Activated naive CD4-positive, alpha-beta T cell treated with anti-CD3 and anti-CD28 coated beads, Interleukin-2, amount 50 U/mL, for 24 hours (primary cell): ENCODE measurements around the gene ERAS.
A peak's percentile ranks its signal among the peaks of the same experiment; 100 is the strongest.

Experiments used
- H3K27ac Mint-ChIP-seq: one replicate; pipeline ENCODE4 v1.8.0; 2021; ENCODE audit warnings: mild to moderate bottlenecking, mixed read lengths
- H3K27me3 Mint-ChIP-seq: one replicate; pipeline ENCODE4 v1.8.0; 2021; ENCODE audit warnings: mixed read lengths
- H3K36me3 Mint-ChIP-seq: one replicate; pipeline ENCODE4 v1.8.0; 2021; ENCODE audit warnings: mixed read lengths
- H3K4me1 Mint-ChIP-seq: one replicate; pipeline ENCODE4 v1.8.0; 2021; ENCODE audit warnings: mixed read lengths
- H3K4me3 Mint-ChIP-seq: one replicate; pipeline ENCODE4 v1.8.0; 2021; ENCODE audit warnings: mild to moderate bottlenecking, mixed read lengths
- H3K9me3 Mint-ChIP-seq: one replicate; pipeline ENCODE4 v1.8.0; 2021; ENCODE audit warnings: mixed read lengths

The ERAS gene

GRCh38 chrX:48791063-48791820 is 35.1 kb upstream of the ERAS start:
- Mint-ChIP-seq H3K9me3 (no peaks in the 10 kb centered on the region), H3K4me3 (no peak overlapping the region), H3K27me3 (no peaks in the 10 kb centered on the region), H3K4me1 (peaks cover 7% of the 10 kb centered on the region), H3K27ac (no peak overlapping the region), H3K36me3 (no peaks in the 10 kb centered on the region)

DNA sequence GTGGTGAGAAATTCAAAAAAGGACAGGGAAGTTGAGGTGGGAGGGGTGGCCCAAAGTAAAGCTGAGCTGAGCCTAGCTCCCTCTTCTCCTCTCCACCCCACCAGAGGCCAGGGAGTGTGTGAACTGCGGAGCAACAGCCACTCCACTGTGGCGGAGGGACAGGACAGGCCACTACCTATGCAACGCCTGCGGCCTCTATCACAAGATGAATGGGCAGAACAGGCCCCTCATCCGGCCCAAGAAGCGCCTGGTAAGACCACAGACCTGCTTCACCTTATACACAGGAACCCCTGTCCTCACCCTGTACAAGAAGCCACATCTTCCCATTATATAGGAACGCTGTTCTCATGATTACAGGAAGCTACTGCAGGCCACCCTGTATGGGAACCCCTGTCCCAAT is 34.1 kb upstream of the ERAS start:
- no peaks in the 10 kb centered on the region for H3K27me3 Mint-ChIP-seq
- H3K36me3 Mint-ChIP-seq = no peaks in the 10 kb centered on the region
- no peaks in the 10 kb centered on the region for H3K9me3 Mint-ChIP-seq
- H3K4me3 Mint-ChIP-seq = no peak overlapping the region
- H3K27ac Mint-ChIP-seq = no peak overlapping the region
- peaks cover 7% of the 10 kb centered on the region for H3K4me1 Mint-ChIP-seq

GRCh38 chrX:48793935-48794334 is 32.4 kb upstream of the ERAS start:
- no peak overlapping the region for H3K27ac Mint-ChIP-seq
- no peaks in the 10 kb centered on the region for H3K27me3 Mint-ChIP-seq
- H3K9me3 Mint-ChIP-seq = no peaks in the 10 kb centered on the region
- H3K4me3 Mint-ChIP-seq = no peak overlapping the region
- H3K4me1 Mint-ChIP-seq = peaks cover 7% of the 10 kb centered on the region
- no peaks in the 10 kb centered on the region for H3K36me3 Mint-ChIP-seq

- no peaks in the 10 kb centered on the region for H3K27me3 Mint-ChIP-seq
- peaks cover 6% of the 10 kb centered on the region for H3K4me1 Mint-ChIP-seq
- H3K4me3 Mint-ChIP-seq = no peak overlapping the region
- H3K27ac Mint-ChIP-seq = no peak overlapping the region
- no peaks in the 10 kb centered on the region for H3K36me3 Mint-ChIP-seq
- no peaks in the 10 kb centered on the region for H3K9me3 Mint-ChIP-seq
Observed at GRCh38 chrX:48794340-48794910, 31.9 kb upstream of the ERAS start.

GRCh38 chrX:48794911-48795515 is 31.3 kb upstream of the ERAS start:
- Mint-ChIP-seq H3K36me3 (no peaks in the 10 kb centered on the region), H3K27ac (no peak overlapping the region), H3K4me1 (peaks cover under 1% of the 10 kb centered on the region), H3K9me3 (no peaks in the 10 kb centered on the region), H3K4me3 (no peak overlapping the region), H3K27me3 (no peaks in the 10 kb centered on the region)

DNA sequence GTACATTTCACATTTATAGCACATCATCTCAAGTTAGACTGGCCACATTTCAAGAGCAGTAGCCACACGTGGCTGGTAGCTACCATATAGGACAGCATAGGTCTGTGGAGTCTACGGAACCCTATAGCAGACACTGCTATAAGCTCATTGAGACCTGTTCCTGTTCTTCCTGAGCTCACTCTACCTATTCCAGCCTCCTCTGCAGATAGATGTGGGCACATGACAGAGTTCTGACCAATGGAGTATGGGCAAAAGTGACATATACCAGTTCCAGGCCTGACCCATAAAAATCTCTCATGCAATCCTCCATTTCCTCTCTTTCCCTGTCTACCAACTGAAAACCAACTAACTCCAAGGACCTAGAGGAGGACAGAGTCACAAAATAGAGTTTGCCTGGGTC is 28.0 kb upstream of the ERAS start:
- H3K4me1 Mint-ChIP-seq = peaks cover 14% of the 10 kb centered on the region
- H3K27me3 Mint-ChIP-seq = no peaks in the 10 kb centered on the region
- H3K9me3 Mint-ChIP-seq = no peaks in the 10 kb centered on the region
- H3K36me3 Mint-ChIP-seq = no peaks in the 10 kb centered on the region
- H3K4me3 Mint-ChIP-seq = no peak overlapping the region
- H3K27ac Mint-ChIP-seq = no peak overlapping the region

- no peaks in the 10 kb centered on the region for H3K27me3 Mint-ChIP-seq
- H3K9me3 Mint-ChIP-seq = no peaks in the 10 kb centered on the region
- peak overlapping the region; percentile 96 for H3K4me3 Mint-ChIP-seq
- H3K27ac Mint-ChIP-seq = peak overlapping the region; percentile 95
- H3K36me3 Mint-ChIP-seq = peaks cover 6% of the 10 kb centered on the region
- peaks cover 21% of the 10 kb centered on the region for H3K4me1 Mint-ChIP-seq
Observed at GRCh38 chrX:48800574-48801279, 25.6 kb upstream of the ERAS start.

DNA sequence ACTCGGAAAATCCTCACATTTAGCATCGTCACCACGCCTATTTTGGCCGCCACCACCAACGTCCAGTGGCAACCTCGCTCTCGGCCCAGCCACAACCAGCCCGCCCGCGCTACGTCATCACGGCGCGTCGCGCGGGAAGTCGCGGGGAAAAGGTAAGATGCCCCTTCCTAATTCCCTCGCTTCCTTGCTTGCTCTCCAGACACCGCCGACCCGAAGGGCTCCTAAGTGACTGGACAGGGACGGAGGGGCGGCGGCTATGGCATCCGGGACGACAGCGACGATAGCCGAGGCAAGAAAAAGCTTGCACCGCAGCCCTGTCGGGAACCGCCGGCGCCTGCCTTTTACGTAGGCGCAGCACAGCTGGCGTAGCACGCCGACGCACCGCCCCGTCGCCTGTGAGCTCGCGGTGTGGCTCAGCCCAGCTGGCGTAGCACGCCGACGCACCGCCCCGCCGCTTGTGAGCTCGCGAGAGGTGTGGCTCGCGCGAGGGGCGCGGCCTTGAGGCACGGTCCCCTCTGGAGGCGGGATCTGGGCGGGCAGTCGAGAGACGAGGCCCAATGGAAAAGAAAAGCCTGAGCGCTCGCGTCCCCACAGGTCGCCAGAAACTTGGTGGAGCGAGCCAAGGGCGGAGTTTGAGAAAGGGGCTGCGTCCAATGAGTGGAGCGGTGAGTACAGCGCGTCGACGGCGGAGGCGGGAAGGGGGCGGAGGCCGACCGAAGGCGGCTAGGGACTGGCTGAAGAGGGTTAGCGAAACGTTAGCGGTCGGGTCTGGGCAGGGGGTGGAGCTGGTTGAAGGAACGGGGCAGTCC is 24.8 kb upstream of the ERAS start, which contains the start of gene HDAC6:
Gene HDAC6, plus strand, starts transcription at position 788 of the 809 bp plus-strand sequence. CDS start 626 bp downstream, outside the sequence.
- Mint-ChIP-seq H3K4me3 (peak within 1 kb of the TSS; percentile 96), H3K27me3 (no peaks in the 10 kb centered on the region), H3K9me3 (no peaks in the 10 kb centered on the region), H3K36me3 (peaks cover 6% of the 10 kb centered on the region), H3K4me1 (peaks cover 25% of the 10 kb centered on the region), H3K27ac (peak within 1 kb of the TSS; percentile 98)

GRCh38 chrX:48802089-48802904 is 24.0 kb upstream of the ERAS start:
- peak overlapping the region; percentile 96 for H3K4me3 Mint-ChIP-seq
- no peaks in the 10 kb centered on the region for H3K27me3 Mint-ChIP-seq

DNA sequence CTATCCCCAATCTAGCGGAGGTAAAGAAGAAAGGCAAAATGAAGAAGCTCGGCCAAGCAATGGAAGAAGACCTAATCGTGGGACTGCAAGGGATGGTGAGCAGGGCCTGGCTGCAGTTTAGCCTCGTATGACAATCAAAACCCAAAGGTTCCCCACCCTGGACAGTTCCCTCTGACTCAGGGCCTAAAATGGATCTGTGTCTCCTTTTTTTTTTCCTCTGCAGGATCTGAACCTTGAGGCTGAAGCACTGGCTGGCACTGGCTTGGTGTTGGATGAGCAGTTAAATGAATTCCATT is 23.5 kb upstream of the ERAS start:
- Mint-ChIP-seq H3K4me3 (peak overlapping the region; percentile 96), H3K36me3 (peaks cover 6% of the 10 kb centered on the region), H3K27me3 (no peaks in the 10 kb centered on the region), H3K4me1 (peaks cover 31% of the 10 kb centered on the region), H3K27ac (peak overlapping the region; percentile 4), H3K9me3 (no peaks in the 10 kb centered on the region)

More at GRCh38 chrX:48802089-48802904, 24.0 kb upstream of the ERAS start:
- Mint-ChIP-seq H3K4me1 (peaks cover 31% of the 10 kb centered on the region), H3K27ac (peak overlapping the region; percentile 98), H3K9me3 (no peaks in the 10 kb centered on the region), H3K36me3 (peaks cover 6% of the 10 kb centered on the region)

GRCh38 chrX:48806081-48806480 is 20.2 kb upstream of the ERAS start:
- no peaks in the 10 kb centered on the region for H3K27me3 Mint-ChIP-seq
- H3K27ac Mint-ChIP-seq = peak overlapping the region; percentile 89
- no peaks in the 10 kb centered on the region for H3K9me3 Mint-ChIP-seq
- peaks cover 6% of the 10 kb centered on the region for H3K36me3 Mint-ChIP-seq
- H3K4me3 Mint-ChIP-seq = peak overlapping the region; percentile 13
- H3K4me1 Mint-ChIP-seq = peaks cover 26% of the 10 kb centered on the region

DNA sequence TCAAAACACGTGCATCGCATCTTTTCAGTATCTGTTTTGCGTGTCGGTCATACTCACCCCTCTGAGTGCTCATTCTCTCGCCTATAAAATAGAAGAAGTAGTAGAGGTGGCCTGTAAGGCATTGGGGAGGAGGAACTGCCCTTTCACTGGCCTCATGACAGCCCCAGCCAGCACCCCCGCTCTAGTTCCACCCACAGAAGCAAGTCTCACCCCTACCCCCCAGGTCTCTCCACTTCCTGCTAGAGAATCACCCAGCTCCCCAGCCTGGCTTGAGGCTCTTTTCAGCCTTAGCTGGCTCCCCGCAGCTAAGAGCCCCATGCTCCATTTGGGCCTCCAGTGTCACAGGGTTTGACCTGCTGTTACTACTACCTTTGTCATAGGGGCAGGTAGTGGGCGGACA is 12.7 kb upstream of the ERAS start:
- no peaks in the 10 kb centered on the region for H3K9me3 Mint-ChIP-seq
- H3K27me3 Mint-ChIP-seq = no peaks in the 10 kb centered on the region
- H3K4me1 Mint-ChIP-seq = no peaks in the 10 kb centered on the region
- H3K4me3 Mint-ChIP-seq = no peak overlapping the region
- no peak overlapping the region for H3K27ac Mint-ChIP-seq
- peaks cover 7% of the 10 kb centered on the region for H3K36me3 Mint-ChIP-seq

- Mint-ChIP-seq H3K4me3 (no peak overlapping the region), H3K36me3 (peaks cover 7% of the 10 kb centered on the region), H3K9me3 (no peaks in the 10 kb centered on the region), H3K27ac (no peak overlapping the region), H3K27me3 (no peaks in the 10 kb centered on the region), H3K4me1 (no peaks in the 10 kb centered on the region)
Observed at GRCh38 chrX:48814722-48815121, 11.6 kb upstream of the ERAS start.

GRCh38 chrX:48815266-48815665 is 11.0 kb upstream of the ERAS start:
- Mint-ChIP-seq H3K4me3 (no peak overlapping the region), H3K27me3 (no peaks in the 10 kb centered on the region), H3K9me3 (no peaks in the 10 kb centered on the region), H3K4me1 (no peaks in the 10 kb centered on the region), H3K36me3 (peaks cover 9% of the 10 kb centered on the region), H3K27ac (no peak overlapping the region)
